ENCODE measurements around the gene LYST. TPM values are rescaled to one million over a fixed set of nuclear protein-coding genes. Genes with fewer than 3 reads are reported as not detected.
"Not testable (repeated sequence)": the region's sequence is repeated elsewhere in the genome, so short reads cannot be mapped to it uniquely, and the experiment has no call there.

Gene LYST
- polyA plus RNA-seq, 1 donor from 2014 or later = 29.4 TPM

DNA sequence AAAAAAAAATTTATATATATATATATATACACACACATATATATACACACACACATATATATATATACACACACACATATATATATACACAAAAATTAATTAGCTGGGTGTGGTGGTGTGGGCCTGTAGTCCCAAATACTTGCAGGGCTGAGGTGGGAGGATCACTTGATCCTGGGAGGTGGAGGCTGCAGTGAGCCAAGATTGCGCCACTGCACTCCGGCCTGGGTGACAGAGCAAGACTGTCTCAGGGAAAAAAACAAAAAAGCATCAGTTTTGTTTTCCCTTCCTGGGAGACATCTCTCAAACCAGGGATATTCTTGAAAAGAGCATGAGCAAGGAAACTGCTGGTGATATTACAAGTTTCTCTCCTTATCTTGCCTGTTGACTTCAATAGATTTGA is 247.6 kb downstream of the LYST start:
- not testable (repeated sequence) for H3K27ac Mint-ChIP-seq, H3K36me3 Mint-ChIP-seq, H3K4me3 Mint-ChIP-seq, H3K9me3 Mint-ChIP-seq, H3K4me1 Mint-ChIP-seq
- H3K27me3 Mint-ChIP-seq = peaks cover 14% of the 10 kb centered on the region

DNA sequence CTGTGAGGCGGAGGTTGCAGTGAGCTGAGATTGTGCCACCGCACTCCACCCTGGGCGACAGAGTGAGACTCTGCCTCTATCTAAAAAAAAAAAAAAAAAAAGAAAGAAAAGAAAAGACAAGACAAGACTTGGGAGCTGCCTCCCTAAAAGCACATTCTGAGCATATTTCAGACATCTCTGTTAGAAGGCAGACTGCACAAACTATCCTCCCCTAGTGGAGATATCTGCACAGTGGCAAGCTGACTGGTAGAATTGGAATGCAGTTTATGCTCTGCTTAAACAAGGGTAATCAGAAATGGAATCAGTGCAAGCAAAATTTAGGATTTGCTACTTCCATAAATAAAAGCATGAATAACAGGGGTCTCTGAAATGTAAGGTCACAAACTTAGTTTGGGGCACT is 248.9 kb downstream of the LYST start:
- H3K27me3 Mint-ChIP-seq = peaks cover 8% of the 10 kb centered on the region
- peaks cover 3% of the 10 kb centered on the region for H3K36me3 Mint-ChIP-seq
- no peaks in the 10 kb centered on the region for H3K9me3 Mint-ChIP-seq
- H3K4me1 Mint-ChIP-seq = no peaks in the 10 kb centered on the region
- no peak overlapping the region for H3K4me3 Mint-ChIP-seq
- H3K27ac Mint-ChIP-seq = no peak overlapping the region

DNA sequence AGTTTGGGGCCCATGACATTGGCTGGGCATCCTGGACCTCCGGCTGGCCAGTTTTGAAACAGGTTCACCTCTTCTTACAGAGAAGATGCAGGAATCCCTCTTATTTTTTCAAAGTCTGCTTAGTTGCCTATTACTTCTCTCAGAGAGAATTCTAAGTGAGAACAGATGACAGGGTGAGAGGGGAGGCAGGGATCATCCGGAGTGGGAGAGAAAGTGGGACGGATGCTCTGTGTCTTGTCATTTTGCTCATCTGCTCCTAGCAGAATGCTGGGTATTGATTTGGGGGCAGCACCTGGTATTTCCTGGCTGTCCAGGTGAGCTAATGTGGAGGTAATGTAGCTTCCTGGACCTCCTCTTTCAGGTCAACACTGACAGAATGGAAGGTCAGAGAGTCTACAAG is 249.6 kb downstream of the LYST start:
- peaks cover 5% of the 10 kb centered on the region for H3K27me3 Mint-ChIP-seq
- H3K36me3 Mint-ChIP-seq = peaks cover 3% of the 10 kb centered on the region
- H3K9me3 Mint-ChIP-seq = no peaks in the 10 kb centered on the region
- H3K4me3 Mint-ChIP-seq = no peak overlapping the region
- no peak overlapping the region for H3K27ac Mint-ChIP-seq
- H3K4me1 Mint-ChIP-seq = no peaks in the 10 kb centered on the region

DNA sequence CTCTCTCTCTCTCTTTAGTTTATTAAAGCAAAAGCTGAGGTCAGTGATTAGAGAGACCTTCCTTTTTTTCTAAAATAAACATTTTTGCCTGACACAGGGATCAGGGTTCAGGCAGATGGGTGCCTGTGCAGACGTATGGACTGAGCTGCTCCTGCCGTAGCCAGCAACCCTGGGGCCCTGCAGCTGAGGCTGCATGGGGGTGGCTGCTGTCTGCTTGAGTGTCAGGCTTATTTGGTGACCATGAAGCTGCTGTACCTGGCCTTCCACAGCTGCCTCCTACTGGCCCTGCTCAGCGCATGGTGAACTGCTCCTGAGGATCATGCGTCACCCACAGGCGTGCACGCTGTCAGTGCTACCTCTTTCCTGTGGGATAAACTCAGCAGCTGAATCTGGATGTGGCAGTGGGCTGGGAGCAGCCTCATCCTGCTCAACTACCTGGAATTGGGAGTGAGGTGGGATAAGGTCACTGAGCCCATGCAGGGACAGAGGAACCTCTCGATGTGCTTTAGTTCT is 252.2 kb downstream of the LYST start:
- no peaks in the 10 kb centered on the region for H3K4me1 Mint-ChIP-seq

DNA sequence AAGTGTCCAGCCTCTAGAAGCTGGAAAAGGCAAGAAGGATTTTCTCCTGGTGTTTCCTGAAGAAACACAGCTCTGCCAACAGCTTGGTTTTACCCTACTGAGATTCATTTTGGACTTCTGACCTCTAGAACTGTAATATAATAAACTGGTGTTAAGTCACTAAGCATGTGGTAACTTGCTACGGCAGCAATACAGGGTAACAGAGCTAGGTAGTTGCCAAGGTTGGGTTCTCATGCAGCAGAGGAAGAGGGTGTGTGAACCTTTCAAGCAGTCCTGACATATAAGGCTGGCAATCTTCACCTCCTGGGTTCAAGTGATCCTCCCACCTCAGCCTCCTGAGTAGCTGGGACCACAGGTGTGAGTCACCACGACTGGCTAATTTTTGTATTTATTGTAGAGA is 253.1 kb downstream of the LYST start:
- Mint-ChIP-seq H3K27ac (peak overlapping the region in 1 of 3 donors; percentile 38), H3K9me3 (no peaks in the 10 kb centered on the region), H3K4me3 (no peak overlapping the region), H3K27me3 (peaks cover 5% of the 10 kb centered on the region), H3K4me1 (no peaks in the 10 kb centered on the region), H3K36me3 (peaks cover 1% of the 10 kb centered on the region)

More for the DNA sequence above, 252.2 kb downstream of the LYST start:
- no peak overlapping the region for H3K27ac Mint-ChIP-seq
- peaks cover 5% of the 10 kb centered on the region for H3K27me3 Mint-ChIP-seq
- H3K36me3 Mint-ChIP-seq = peaks cover 1% of the 10 kb centered on the region
- no peak overlapping the region for H3K4me3 Mint-ChIP-seq
- H3K9me3 Mint-ChIP-seq = no peaks in the 10 kb centered on the region

DNA sequence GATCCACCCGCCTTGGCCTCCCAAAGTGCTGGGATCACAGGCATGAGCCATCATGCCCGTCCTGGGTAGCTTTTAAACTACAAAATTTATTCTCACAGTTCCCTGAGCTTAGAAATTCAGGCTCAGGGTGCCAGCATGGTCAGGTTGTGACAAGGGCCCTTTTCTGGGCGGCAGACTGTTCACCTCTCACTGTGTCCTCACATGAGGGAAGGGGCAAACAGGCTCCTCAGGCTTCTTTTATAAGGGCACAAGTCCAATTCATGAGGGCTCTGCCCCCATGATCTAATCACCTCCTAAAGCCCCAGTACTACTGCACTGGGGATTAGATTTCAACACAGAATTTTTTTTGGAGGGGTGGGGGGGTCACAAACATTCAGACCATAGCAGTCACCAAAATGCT is 253.9 kb downstream of the LYST start:
- Mint-ChIP-seq H3K4me1 (no peaks in the 10 kb centered on the region), H3K36me3 (no peaks in the 10 kb centered on the region), H3K27me3 (peaks cover 5% of the 10 kb centered on the region), H3K4me3 (no peak overlapping the region), H3K27ac (no peak overlapping the region), H3K9me3 (no peaks in the 10 kb centered on the region)

Other genes starting within 250 kb of the LYST start
- gene GNG4, start 217.1 kb downstream of the LYST start, polyA plus RNA-seq = not detected
- gene NID1, start 198.2 kb upstream of the LYST start, polyA plus RNA-seq = not detected